Neural progenitor cell (in vitro differentiated cells): Measurements from ENCODE around the gene GALK1. TPM values are rescaled to one million over a fixed set of nuclear protein-coding genes. Genes with fewer than 3 reads are reported as not detected.

Experiments
- DNase-seq: peaks from one replicate; pipeline ENCODE4 v3.0.0-alpha.2; 2016; ENCODE audit warnings: low spot score
- H2AFZ ChIP-seq: fragments of 200-600 bp; sonication (generic); replicated peaks from 2 replicates; pipeline ENCODE4 v1.6.1; 2016; ENCODE audit warnings: antibody characterized with exemption
- H3F3A ChIP-seq: fragments of 200-600 bp; sonication (generic); 2 replicates; pipeline ENCODE4 v1.6.1; 2016; ENCODE audit warnings: antibody characterized with exemption, low read depth
- H3K27ac ChIP-seq: fragments of 200-600 bp; sonication (generic); 2 replicates; pipeline ENCODE4 v1.5.1; 2016; ENCODE audit warnings: mild to moderate bottlenecking
- H3K27me3 ChIP-seq: fragments of 200-600 bp; sonication (generic); 2 replicates; pipeline ENCODE4 v1.6.1; 2016; ENCODE audit warnings: mild to moderate bottlenecking, moderate library complexity
- H3K36me3 ChIP-seq: fragments of 200-600 bp; sonication (generic); 2 replicates; pipeline ENCODE4 v1.5.1; 2016
- H3K4me1 ChIP-seq: fragments of 200-600 bp; sonication (generic); 2 replicates; pipeline ENCODE4 v1.6.1; 2016; ENCODE audit warnings: mixed run types
- H3K4me2 ChIP-seq: fragments of 200-600 bp; sonication (generic); 2 replicates; pipeline ENCODE4 v1.6.1; 2016
- H3K4me3 ChIP-seq: fragments of 200-600 bp; sonication (generic); 2 replicates; pipeline ENCODE4 v1.5.1; 2016
- H3K79me2 ChIP-seq: fragments of 200-600 bp; sonication (generic); 2 replicates; pipeline ENCODE4 v1.6.1; 2016; ENCODE audit warnings: low read depth
- H3K9ac ChIP-seq: fragments of 200-600 bp; sonication (generic); 2 replicates; pipeline ENCODE4 v1.6.1; 2016
- H3K9me3 ChIP-seq: fragments of 200-600 bp; sonication (generic); 2 replicates; pipeline ENCODE4 v1.5.1; 2016; ENCODE audit warnings: low read depth
- H4K20me1 ChIP-seq: fragments of 200-600 bp; sonication (generic); 2 replicates; pipeline ENCODE4 v1.6.1; 2016; ENCODE audit warnings: low read depth
- H3K27ac Mint-ChIP-seq: 3 replicates; pipeline ENCODE4 v1.8.0; 2021; ENCODE audit warnings: mixed read lengths
- H3K27me3 Mint-ChIP-seq: 2 replicates; pipeline ENCODE4 v1.8.0; 2022; ENCODE audit warnings: low read depth, mild to moderate bottlenecking, inconsistent platforms, moderate library complexity, mixed read lengths; ENCODE audit not compliant: insufficient read depth
- H3K36me3 Mint-ChIP-seq: 3 replicates; pipeline ENCODE4 v1.8.0; 2021; ENCODE audit warnings: mixed read lengths
- H3K4me1 Mint-ChIP-seq: 3 replicates; pipeline ENCODE4 v1.8.0; 2021; ENCODE audit warnings: mixed read lengths
- H3K4me3 Mint-ChIP-seq: 3 replicates; pipeline ENCODE4 v1.8.0; 2021; ENCODE audit warnings: mild to moderate bottlenecking, moderate library complexity, mixed read lengths
- H3K9me3 Mint-ChIP-seq: 3 replicates; pipeline ENCODE4 v1.8.0; 2020; ENCODE audit warnings: mixed read lengths
- CTCF ChIP-seq: fragments of 200-600 bp; sonication (generic); IDR thresholded peaks from 2 replicates; pipeline ENCODE4 v1.5.1; 2017; ENCODE audit warnings: antibody characterized with exemption, mild to moderate bottlenecking
- EZH2 ChIP-seq: fragments of 200-600 bp; sonication (generic); IDR thresholded peaks from 2 replicates; pipeline ENCODE4 v1.6.1; 2017; ENCODE audit warnings: antibody characterized with exemption, mild to moderate bottlenecking, moderate library complexity
- EZH2phosphoT487 ChIP-seq: fragments of 200-600 bp; sonication (generic); IDR thresholded peaks from 2 replicates; pipeline ENCODE4 v1.6.1; 2017; ENCODE audit warnings: antibody characterized with exemption
- total RNA-seq: library from RNA; depleted of rRNA; stranded (reverse); fragments of >200 nt; gene quantifications from 2 replicates; pipeline ENCODE4 v1.2.3, GENCODE V29; 2015; ENCODE audit warnings: low replicate concordance

GALK1 gene
- total RNA-seq, 1 donor from 2014 or later = 6.5 TPM

GRCh38 chr17:75748706-75749105 is 16.3 kb downstream of the GALK1 start:
- peaks cover 6% of the 10 kb centered on the region for H3K4me1 Mint-ChIP-seq
- no peak overlapping the region for H3K9ac ChIP-seq
- H3K27me3 Mint-ChIP-seq = peaks cover 9% of the 10 kb centered on the region

DNA sequence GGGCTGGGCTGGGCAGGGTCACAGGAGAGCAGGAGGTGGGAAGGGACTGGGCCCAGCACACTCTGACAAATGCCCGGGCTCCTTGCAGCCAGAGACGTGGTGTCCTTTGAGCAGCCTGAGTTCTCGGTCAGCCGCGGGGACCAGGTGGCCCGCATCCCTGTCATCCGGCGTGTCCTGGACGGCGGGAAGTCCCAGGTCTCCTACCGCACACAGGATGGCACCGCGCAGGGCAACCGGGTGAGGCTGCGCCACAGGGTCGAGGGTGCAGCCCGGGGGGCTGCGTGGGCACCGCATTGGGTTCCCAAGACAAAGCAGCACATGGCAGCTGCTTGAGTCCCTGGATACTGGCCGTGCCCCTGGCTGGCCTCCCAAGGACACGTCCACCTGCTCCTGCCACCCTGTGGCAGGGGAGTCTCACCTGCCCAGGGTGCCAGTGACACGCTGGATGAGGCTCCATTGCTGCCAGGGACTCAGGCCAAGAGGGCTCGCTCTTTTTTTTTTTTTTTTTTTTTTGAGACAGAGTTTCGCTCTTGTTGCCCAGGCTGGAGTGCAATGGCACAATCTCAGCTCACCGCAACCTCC is 21.3 kb downstream of the GALK1 start:
- Histone ChIP-seq H2AFZ (no peak overlapping the region), H3K27ac (no peak overlapping the region), H3K79me2 (no peaks in the 10 kb centered on the region), H4K20me1 (no peaks in the 10 kb centered on the region), H3K27me3 (no peaks in the 10 kb centered on the region), H3K4me1 (no peaks in the 10 kb centered on the region), H3K4me2 (no peak overlapping the region), H3K36me3 (no peaks in the 10 kb centered on the region), H3K9ac (no peak overlapping the region), H3F3A (peaks cover 4% of the 10 kb centered on the region), H3K9me3 (no peaks in the 10 kb centered on the region), H3K4me3 (no peak overlapping the region)
- no peak for DNase-seq
- Mint-ChIP-seq H3K27ac (no peak overlapping the region), H3K4me1 (no peaks in the 10 kb centered on the region), H3K4me3 (no peak overlapping the region), H3K9me3 (no peaks in the 10 kb centered on the region), H3K36me3 (no peaks in the 10 kb centered on the region), H3K27me3 (peaks cover 6% of the 10 kb centered on the region)
- TF ChIP-seq EZH2phosphoT487 = no peak
- no peak for TF ChIP-seq CTCF
- TF ChIP-seq EZH2 = no peak

More at GRCh38 chr17:75748706-75749105, 16.3 kb downstream of the GALK1 start:
- H3K4me3 Mint-ChIP-seq = no peak overlapping the region
- TF ChIP-seq EZH2phosphoT487 (no peak), EZH2 (no peak), CTCF (no peak)
- Histone ChIP-seq H3K9me3 (no peaks in the 10 kb centered on the region), H3K27me3 (peaks cover 6% of the 10 kb centered on the region), H3F3A (peaks cover 21% of the 10 kb centered on the region), H4K20me1 (no peaks in the 10 kb centered on the region), H2AFZ (no peak overlapping the region), H3K4me2 (no peak overlapping the region), H3K79me2 (no peaks in the 10 kb centered on the region), H3K4me3 (no peak overlapping the region), H3K4me1 (no peaks in the 10 kb centered on the region), H3K36me3 (no peaks in the 10 kb centered on the region), H3K27ac (no peak overlapping the region)
- no peak for DNase-seq
- no peaks in the 10 kb centered on the region for H3K9me3 Mint-ChIP-seq
- no peaks in the 10 kb centered on the region for H3K36me3 Mint-ChIP-seq
- H3K27ac Mint-ChIP-seq = no peak overlapping the region

DNA sequence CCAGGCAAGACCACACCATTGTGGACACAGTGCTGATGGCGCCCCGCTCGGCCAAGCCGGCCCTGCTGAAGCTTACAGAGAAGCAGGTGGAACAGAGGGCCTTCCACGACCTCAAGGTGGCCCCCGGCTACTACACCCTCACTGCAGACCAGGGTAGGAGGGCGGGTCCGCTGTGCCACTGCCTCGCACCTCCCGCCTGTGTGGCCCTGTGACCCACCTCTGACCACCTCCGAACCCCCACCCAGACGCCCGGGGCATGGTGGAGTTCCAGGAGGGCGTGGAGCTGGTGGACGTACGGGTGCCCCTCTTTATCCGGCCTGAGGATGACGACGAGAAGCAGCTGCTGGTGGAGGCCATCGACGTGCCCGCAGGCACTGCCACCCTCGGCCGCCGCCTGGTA is 22.7 kb downstream of the GALK1 start:
- no peak overlapping the region for H3K4me3 Mint-ChIP-seq
- Histone ChIP-seq H2AFZ (no peak overlapping the region), H3K4me1 (no peaks in the 10 kb centered on the region), H3K27ac (no peak overlapping the region), H3K4me2 (no peak overlapping the region), H3K36me3 (no peaks in the 10 kb centered on the region), H3K79me2 (no peaks in the 10 kb centered on the region), H4K20me1 (no peaks in the 10 kb centered on the region), H3K27me3 (no peaks in the 10 kb centered on the region), H3K9ac (no peak overlapping the region), H3K9me3 (no peaks in the 10 kb centered on the region), H3F3A (peaks cover under 1% of the 10 kb centered on the region), H3K4me3 (no peak overlapping the region)
- no peaks in the 10 kb centered on the region for H3K9me3 Mint-ChIP-seq
- H3K4me1 Mint-ChIP-seq = peaks cover 6% of the 10 kb centered on the region
- peaks cover 3% of the 10 kb centered on the region for H3K27me3 Mint-ChIP-seq
- no peak overlapping the region for H3K27ac Mint-ChIP-seq
- no peak for DNase-seq
- TF ChIP-seq CTCF (no peak), EZH2phosphoT487 (no peak)
- no peaks in the 10 kb centered on the region for H3K36me3 Mint-ChIP-seq
